Upper lobe of left lung (tissue), 4 donors: Measurements from ENCODE around the gene NUDCD3.

Experiments
- EP300 ChIP-seq, 4 donors: sonication (generic); formaldehyde crosslinking; IDR thresholded peaks; one replicate each; pipeline ENCODE4 v1.5.1; 2017; ENCODE audit warnings: antibody characterized with exemption in 4 of 4, control low read depth in 2 of 4
- POLR2A ChIP-seq, 4 donors: fragments of 450-650 bp; IDR thresholded peaks; one replicate each; pipeline ENCODE4 v1.5.1; 2016 to 2017; ENCODE audit warnings: antibody characterized with exemption in 4 of 4, mild to moderate bottlenecking in 2 of 4
- POLR2AphosphoS5 ChIP-seq, 2 donors: sonication (generic); formaldehyde crosslinking; IDR thresholded peaks; one replicate each; pipeline ENCODE4 v1.5.1; 2017; ENCODE audit warnings: antibody characterized with exemption in 2 of 2
- TF ChIP-seq, protein P1 (sequence below), 6 experiments: fragments of 450-650 bp in 4 of 6; fragments of 200-600 bp in 2 of 6; sonication (generic) in 2 of 6; IDR thresholded peaks; one replicate each; pipeline ENCODE4 v1.5.1; 2016 to 2019; ENCODE audit warnings: antibody characterized with exemption in 6 of 6

DNA sequence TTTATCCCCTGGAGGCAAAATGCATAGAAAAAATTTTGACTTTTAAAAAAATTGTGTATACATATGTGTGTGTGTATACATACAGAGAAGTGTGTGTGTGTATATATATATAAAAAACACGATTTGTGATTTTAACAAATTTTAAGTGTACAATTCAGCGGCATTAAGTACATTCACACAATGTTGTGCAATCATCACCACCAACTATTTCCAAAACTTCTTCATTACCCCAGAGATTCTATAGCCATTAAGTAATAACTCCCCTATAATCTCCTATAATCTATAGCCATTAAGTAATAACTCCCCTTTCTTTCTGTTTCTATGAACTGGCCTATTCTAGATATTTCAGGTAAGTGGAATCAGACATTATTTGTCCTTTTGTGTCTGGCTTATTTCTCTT, 144.4 kb downstream of the NUDCD3 start:
- no peak for TF ChIP-seq POLR2A (IDR thresholded peaks at IDR 0.05)
- TF ChIP-seq, protein P1, sequence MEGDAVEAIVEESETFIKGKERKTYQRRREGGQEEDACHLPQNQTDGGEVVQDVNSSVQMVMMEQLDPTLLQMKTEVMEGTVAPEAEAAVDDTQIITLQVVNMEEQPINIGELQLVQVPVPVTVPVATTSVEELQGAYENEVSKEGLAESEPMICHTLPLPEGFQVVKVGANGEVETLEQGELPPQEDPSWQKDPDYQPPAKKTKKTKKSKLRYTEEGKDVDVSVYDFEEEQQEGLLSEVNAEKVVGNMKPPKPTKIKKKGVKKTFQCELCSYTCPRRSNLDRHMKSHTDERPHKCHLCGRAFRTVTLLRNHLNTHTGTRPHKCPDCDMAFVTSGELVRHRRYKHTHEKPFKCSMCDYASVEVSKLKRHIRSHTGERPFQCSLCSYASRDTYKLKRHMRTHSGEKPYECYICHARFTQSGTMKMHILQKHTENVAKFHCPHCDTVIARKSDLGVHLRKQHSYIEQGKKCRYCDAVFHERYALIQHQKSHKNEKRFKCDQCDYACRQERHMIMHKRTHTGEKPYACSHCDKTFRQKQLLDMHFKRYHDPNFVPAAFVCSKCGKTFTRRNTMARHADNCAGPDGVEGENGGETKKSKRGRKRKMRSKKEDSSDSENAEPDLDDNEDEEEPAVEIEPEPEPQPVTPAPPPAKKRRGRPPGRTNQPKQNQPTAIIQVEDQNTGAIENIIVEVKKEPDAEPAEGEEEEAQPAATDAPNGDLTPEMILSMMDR (IDR thresholded peaks at IDR 0.05), result no peak
- TF ChIP-seq EP300 (IDR thresholded peaks at IDR 0.05), result no peak
- TF ChIP-seq POLR2AphosphoS5 (IDR thresholded peaks at IDR 0.05), result no peak
